Esophagus muscularis mucosa (tissue), 4 donors: Measurements from ENCODE around the gene DUSP7. TPM values are rescaled to one million over a fixed set of nuclear protein-coding genes. Genes with fewer than 3 reads are reported as not detected.

Experiments
- DNase-seq: peaks from one replicate; pipeline ENCODE4 v3.0.0-alpha.2; 2017; ENCODE audit errors: extremely low spot score
- H3K27ac ChIP-seq, 4 donors: fragments of 200-600 bp; sonication (generic); replicated peaks in 1 of 4; 1 replicate in 3 of 4; 2 replicates in 1 of 4; pipeline ENCODE4 v1.5.1; 2016 to 2019; ENCODE audit warnings: mild to moderate bottlenecking in 1 of 4
- H3K27me3 ChIP-seq, 4 donors: fragments of 200-600 bp; sonication (generic); one replicate each; pipeline versions ENCODE4 v1.5.1 to v1.6.0; 2016 to 2019
- H3K36me3 ChIP-seq, 4 donors: fragments of 200-600 bp; sonication (generic); one replicate each; pipeline ENCODE4 v1.5.1; 2016 to 2019
- H3K4me1 ChIP-seq, 4 donors: fragments of 200-600 bp; sonication (generic); one replicate each; pipeline ENCODE4 v1.5.1; 2016 to 2019
- H3K4me3 ChIP-seq, 4 donors: fragments of 200-600 bp; sonication (generic); 1 replicate in 2 of 4; 2 replicates in 2 of 4; pipeline ENCODE4 v1.5.1; 2016 to 2019; ENCODE audit warnings: mild to moderate bottlenecking in 4 of 4, moderate library complexity in 1 of 4
- H3K9me3 ChIP-seq, 4 donors: fragments of 200-600 bp; sonication (generic); 1 replicate in 3 of 4; 2 replicates in 1 of 4; pipeline ENCODE4 v1.5.1; 2016 to 2019
- EP300 ChIP-seq: sonication (generic); formaldehyde crosslinking; IDR thresholded peaks from one replicate; pipeline ENCODE4 v1.6.1; 2017; ENCODE audit warnings: antibody characterized with exemption
- POLR2A ChIP-seq: fragments of 450-650 bp; IDR thresholded peaks from one replicate; pipeline ENCODE4 v1.6.1; 2017; ENCODE audit warnings: antibody characterized with exemption, moderate library complexity, mild to moderate bottlenecking, low read depth
- POLR2AphosphoS5 ChIP-seq, 2 donors: sonication (generic); formaldehyde crosslinking; IDR thresholded peaks; one replicate each; pipeline ENCODE4 v1.6.1; 2017; ENCODE audit warnings: antibody characterized with exemption in 2 of 2
- WGBS: methylation state at CpG from one replicate; pipeline ENCODE4 v1.1.5; 2018; 5-methylcytosine and 5-hydroxymethylcytosine counted together
- intact Hi-C: fragments of 100-400 bp; cut with DNase I; formaldehyde crosslinking; loops from one replicate; pipeline ENCODE4 v1.15.1; 2023
- total RNA-seq, 4 donors: library from RNA; depleted of rRNA; stranded (reverse); fragments of >200 nt; gene quantifications; one replicate each; pipeline versions ENCODE4 v1.1.0 to v1.2.1, GENCODE V29; 2016
- TF ChIP-seq, protein P1 (sequence below), 3 experiments: fragments of 200-600 bp in 2 of 3; fragments of 450-650 bp in 1 of 3; sonication (generic) in 2 of 3; IDR thresholded peaks; one replicate each; pipeline ENCODE4 v1.5.1; 2017 to 2019; ENCODE audit warnings: antibody characterized with exemption in 3 of 3, mild to moderate bottlenecking in 2 of 3, moderate library complexity in 1 of 3

Gene DUSP7
- total RNA-seq, 4 donors from 2014 or later, result 10.0 to 23.5 (median 15.9) TPM

DNA sequence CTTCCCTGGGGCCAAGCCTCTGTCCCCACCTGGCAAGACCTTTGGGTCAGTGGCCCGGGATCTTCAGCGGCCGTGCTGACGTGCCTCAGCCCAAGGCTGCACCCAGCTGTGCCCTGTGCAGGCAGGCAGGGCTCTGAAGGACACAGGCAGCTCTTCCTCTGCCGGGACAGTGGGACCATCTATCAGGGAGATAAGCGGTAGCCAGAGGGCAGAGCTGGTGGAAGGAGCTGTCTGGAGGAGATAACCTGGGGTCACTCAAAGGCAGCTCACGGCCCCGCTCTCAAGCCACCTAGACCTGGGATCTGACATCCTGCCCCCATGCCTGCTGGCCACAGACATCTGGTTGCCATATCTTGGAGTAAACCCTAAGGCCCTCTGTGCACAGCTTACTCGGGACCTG lies 27.3 kb downstream of the DUSP7 start:
- Histone ChIP-seq H3K4me1 (peaks cover 19 to 32% (median 22%) of the 10 kb centered on the region in 4 donors), H3K9me3 (no peaks in the 10 kb centered on the region), H3K27me3 (no peaks in the 10 kb centered on the region), H3K4me3 (no peak overlapping the region), H3K36me3 (no peaks in the 10 kb centered on the region), H3K27ac (no peak overlapping the region)
- 100% methylated on average over 1 of the region's 9 CpGs for WGBS
- intact Hi-C loops, result no loop called here
- no peak for DNase-seq
- TF ChIP-seq, protein P1, sequence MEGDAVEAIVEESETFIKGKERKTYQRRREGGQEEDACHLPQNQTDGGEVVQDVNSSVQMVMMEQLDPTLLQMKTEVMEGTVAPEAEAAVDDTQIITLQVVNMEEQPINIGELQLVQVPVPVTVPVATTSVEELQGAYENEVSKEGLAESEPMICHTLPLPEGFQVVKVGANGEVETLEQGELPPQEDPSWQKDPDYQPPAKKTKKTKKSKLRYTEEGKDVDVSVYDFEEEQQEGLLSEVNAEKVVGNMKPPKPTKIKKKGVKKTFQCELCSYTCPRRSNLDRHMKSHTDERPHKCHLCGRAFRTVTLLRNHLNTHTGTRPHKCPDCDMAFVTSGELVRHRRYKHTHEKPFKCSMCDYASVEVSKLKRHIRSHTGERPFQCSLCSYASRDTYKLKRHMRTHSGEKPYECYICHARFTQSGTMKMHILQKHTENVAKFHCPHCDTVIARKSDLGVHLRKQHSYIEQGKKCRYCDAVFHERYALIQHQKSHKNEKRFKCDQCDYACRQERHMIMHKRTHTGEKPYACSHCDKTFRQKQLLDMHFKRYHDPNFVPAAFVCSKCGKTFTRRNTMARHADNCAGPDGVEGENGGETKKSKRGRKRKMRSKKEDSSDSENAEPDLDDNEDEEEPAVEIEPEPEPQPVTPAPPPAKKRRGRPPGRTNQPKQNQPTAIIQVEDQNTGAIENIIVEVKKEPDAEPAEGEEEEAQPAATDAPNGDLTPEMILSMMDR (IDR thresholded peaks at IDR 0.05), result no peak
- TF ChIP-seq POLR2A, result no peak
- no peak for TF ChIP-seq POLR2AphosphoS5 (IDR thresholded peaks at IDR 0.05)
- no peak for TF ChIP-seq EP300

DNA sequence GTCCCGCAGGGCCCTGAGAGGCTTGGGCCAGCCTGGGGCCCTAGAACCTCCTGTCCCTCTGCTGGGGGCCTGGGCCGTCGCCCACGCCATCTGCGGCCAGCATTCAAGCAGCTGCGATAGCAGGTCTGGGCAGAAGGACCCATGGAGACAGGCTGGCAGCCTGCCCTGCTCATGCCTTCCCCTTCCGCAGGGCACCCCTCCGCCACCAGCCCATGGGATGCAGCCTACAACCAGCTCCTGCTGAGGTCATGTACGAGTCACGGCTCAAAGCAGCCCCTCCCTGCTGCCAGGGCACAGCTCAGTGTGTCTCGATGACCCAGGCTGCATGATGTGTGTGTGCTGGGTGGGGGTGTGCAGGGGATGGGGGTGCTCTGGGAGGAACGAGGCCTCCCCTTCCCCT lies 27.8 kb downstream of the DUSP7 start:
- DNase-seq, result no peak
- Histone ChIP-seq H3K4me1 (peaks cover 24 to 37% (median 27%) of the 10 kb centered on the region in 4 donors), H3K4me3 (no peak overlapping the region), H3K27ac (no peak overlapping the region), H3K9me3 (no peaks in the 10 kb centered on the region), H3K27me3 (no peaks in the 10 kb centered on the region), H3K36me3 (no peaks in the 10 kb centered on the region)
- WGBS, result 88% methylated on average over 7 of the region's 12 CpGs
- intact Hi-C loops, result no loop called here
- TF ChIP-seq EP300, result no peak
- TF ChIP-seq, protein P1 (IDR thresholded peaks at IDR 0.05), result no peak
- TF ChIP-seq POLR2AphosphoS5 (IDR thresholded peaks at IDR 0.05), result no peak
- no peak for TF ChIP-seq POLR2A

DNA sequence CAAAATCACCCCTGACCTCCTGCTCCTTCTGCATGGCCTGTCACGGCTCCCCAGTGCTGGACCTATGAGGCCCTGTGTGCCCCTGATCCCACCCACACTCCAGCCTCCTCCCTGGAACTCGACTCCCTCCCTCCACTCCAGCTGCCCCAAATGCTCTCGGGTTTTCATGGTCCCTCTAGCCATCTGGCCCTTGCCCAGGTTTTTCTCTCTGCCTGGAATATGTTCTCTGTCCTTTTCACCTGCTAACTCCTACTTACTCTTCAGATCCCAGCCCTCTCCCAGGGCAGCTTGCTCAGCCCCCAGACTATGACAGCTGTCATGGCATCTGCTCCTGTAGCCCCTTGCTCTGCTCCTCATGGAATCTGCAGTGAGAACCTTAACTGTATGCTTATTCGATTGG lies 30.3 kb downstream of the DUSP7 start:
- no peak overlapping the region for H3K27ac ChIP-seq
- H3K4me1 ChIP-seq, result peaks cover 49 to 62% (median 52%) of the 10 kb centered on the region in 4 donors
- no peak overlapping the region for H3K4me3 ChIP-seq
- no peaks in the 10 kb centered on the region for H3K36me3 ChIP-seq
- H3K27me3 ChIP-seq, result no peaks in the 10 kb centered on the region
- intact Hi-C loops, result no loop called here
- TF ChIP-seq EP300 (no peak), POLR2AphosphoS5 (IDR thresholded peaks at IDR 0.05) (no peak), POLR2A (no peak)
- TF ChIP-seq, protein P1 (IDR thresholded peaks at IDR 0.05), result no peak
- H3K9me3 ChIP-seq, result no peaks in the 10 kb centered on the region
- no peak for DNase-seq
- 54% methylated on average over 3 of the region's 4 CpGs for WGBS

DNA sequence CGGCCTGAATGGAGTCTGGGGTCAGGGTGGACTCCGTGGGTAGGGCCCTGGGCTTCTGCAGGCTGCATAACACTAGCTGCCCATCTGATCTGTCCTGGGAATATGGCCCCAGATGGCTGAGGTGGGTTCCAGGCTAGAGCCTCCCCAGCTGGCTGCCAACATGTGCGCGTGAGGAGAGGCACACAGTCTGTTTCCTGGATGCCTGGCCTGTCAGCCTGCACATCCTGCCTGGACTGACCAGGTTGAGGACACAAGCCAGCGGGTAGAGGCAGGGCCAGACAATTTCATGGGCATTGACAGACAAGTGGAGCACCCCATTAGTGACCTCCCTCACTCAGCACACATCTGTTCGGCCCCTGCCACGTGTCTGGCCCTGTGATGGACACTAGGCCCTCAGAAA lies 30.9 kb downstream of the DUSP7 start:
- Histone ChIP-seq H3K27me3 (no peaks in the 10 kb centered on the region), H3K36me3 (no peaks in the 10 kb centered on the region), H3K4me1 (peaks cover 55 to 68% (median 58%) of the 10 kb centered on the region in 4 donors), H3K4me3 (no peak overlapping the region), H3K27ac (no peak overlapping the region), H3K9me3 (no peaks in the 10 kb centered on the region)
- DNase-seq, result no peak
- 79% methylated on average over 5 of the region's 7 CpGs for WGBS
- intact Hi-C loops, result no loop called here
- TF ChIP-seq, protein P1 (IDR thresholded peaks at IDR 0.05), result no peak
- no peak for TF ChIP-seq EP300
- TF ChIP-seq POLR2AphosphoS5 (IDR thresholded peaks at IDR 0.05), result no peak
- no peak for TF ChIP-seq POLR2A

DNA sequence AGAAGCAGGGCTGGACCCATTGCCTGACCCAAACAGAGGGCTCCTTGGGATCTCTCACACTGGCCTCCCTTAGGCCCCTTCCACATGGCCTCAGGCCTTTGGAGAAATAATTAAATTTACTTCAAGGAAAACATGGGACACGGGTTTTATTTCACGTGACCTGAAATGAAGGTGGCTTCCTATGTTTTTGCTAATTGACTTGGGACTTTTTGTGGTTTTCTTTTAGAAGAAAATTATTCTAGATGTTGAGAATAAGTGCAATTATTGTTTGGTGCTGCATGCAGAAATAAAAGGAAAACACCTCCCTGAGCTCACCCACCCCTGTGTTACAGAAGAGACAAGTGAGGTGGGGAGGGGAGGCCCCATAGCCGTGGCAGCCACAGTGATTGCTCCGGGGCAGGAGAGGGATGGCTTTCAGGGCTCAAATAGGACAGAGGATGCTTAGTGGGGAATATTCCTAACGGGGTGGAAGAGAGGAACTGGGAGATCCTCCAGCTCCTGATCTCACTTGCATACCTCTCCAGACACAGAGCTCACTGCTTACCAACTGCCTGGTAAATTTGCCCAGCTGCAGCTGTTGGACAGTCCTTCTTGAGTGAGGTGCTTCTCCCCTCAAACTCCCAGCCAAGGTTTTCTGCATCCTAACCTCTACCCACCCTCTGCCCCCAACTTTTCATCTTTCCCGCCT lies 31.5 kb downstream of the DUSP7 start:
- Histone ChIP-seq H3K4me1 (peaks cover 61 to 73% (median 63%) of the 10 kb centered on the region in 4 donors), H3K36me3 (no peaks in the 10 kb centered on the region), H3K4me3 (no peak overlapping the region), H3K27me3 (no peaks in the 10 kb centered on the region), H3K9me3 (no peaks in the 10 kb centered on the region), H3K27ac (no peak overlapping the region)
- WGBS, result 85% methylated on average over 6 of the region's 6 CpGs
- intact Hi-C loops, result no loop called here
- DNase-seq, result no peak
- TF ChIP-seq, protein P1 (IDR thresholded peaks at IDR 0.05), result no peak
- TF ChIP-seq POLR2AphosphoS5 (IDR thresholded peaks at IDR 0.05) (no peak), POLR2A (no peak), EP300 (no peak)
